Smooth muscle cell (in vitro differentiated cells): ENCODE measurements around the gene ZBTB42. TPM values are rescaled to one million over a fixed set of nuclear protein-coding genes. Genes with fewer than 3 reads are reported as not detected.

Experiments
- DNase-seq: peaks from one replicate; lab custom pipeline; 2025; ENCODE audit not compliant: unreplicated experiment; lab: John Stamatoyannopoulos, UW
- H2AFZ ChIP-seq: fragments of 200-600 bp; sonication (generic); 2 replicates; pipeline ENCODE4 v1.6.0; 2016; ENCODE audit warnings: antibody characterized with exemption, low read depth, mild to moderate bottlenecking
- H3F3A ChIP-seq: fragments of 200-600 bp; sonication (generic); 2 replicates; pipeline ENCODE4 v1.6.0; 2017; ENCODE audit warnings: antibody characterized with exemption, low read depth
- H3K27ac ChIP-seq: fragments of 200-600 bp; sonication (generic); 2 replicates; pipeline ENCODE4 v1.5.1; 2016; ENCODE audit warnings: low read depth, mild to moderate bottlenecking
- H3K27me3 ChIP-seq: fragments of 200-600 bp; sonication (generic); 2 replicates; pipeline ENCODE4 v1.6.1; 2016; ENCODE audit warnings: low read depth, mild to moderate bottlenecking
- H3K36me3 ChIP-seq: fragments of 200-600 bp; sonication (generic); 2 replicates; pipeline ENCODE4 v1.5.1; 2016; ENCODE audit warnings: low read depth
- H3K4me1 ChIP-seq: fragments of 200-600 bp; sonication (generic); 2 replicates; pipeline ENCODE4 v1.5.1; 2016; ENCODE audit warnings: low read depth
- H3K4me2 ChIP-seq: fragments of 200-600 bp; sonication (generic); 2 replicates; pipeline ENCODE4 v1.6.0; 2016; ENCODE audit warnings: mild to moderate bottlenecking
- H3K4me3 ChIP-seq: fragments of 200-600 bp; sonication (generic); 2 replicates; pipeline ENCODE4 v1.5.1; 2016; ENCODE audit warnings: mild to moderate bottlenecking
- H3K79me2 ChIP-seq: fragments of 200-600 bp; sonication (generic); 2 replicates; pipeline ENCODE4 v1.6.0; 2016; ENCODE audit warnings: low read depth, mild to moderate bottlenecking
- H3K9ac ChIP-seq: fragments of 200-600 bp; sonication (generic); 2 replicates; pipeline ENCODE4 v1.6.0; 2016; ENCODE audit warnings: low read depth
- H3K9me3 ChIP-seq: fragments of 200-600 bp; sonication (generic); replicated peaks from 2 replicates; pipeline ENCODE4 v1.5.1; 2016; ENCODE audit warnings: low read depth
- H4K20me1 ChIP-seq: fragments of 200-600 bp; sonication (generic); 2 replicates; pipeline ENCODE4 v1.6.0; 2016; ENCODE audit warnings: low read depth
- CTCF ChIP-seq: fragments of 200-600 bp; sonication (generic); IDR thresholded peaks from 2 replicates; pipeline ENCODE4 v1.5.1; 2017; ENCODE audit warnings: borderline replicate concordance, mild to moderate bottlenecking, antibody characterized with exemption; ENCODE audit not compliant: insufficient read depth, poor library complexity, severe bottlenecking
- WGBS: methylation state at CpG from one replicate; pipeline ENCODE4 v1.1.7; 2016; ENCODE audit warnings: low lambda C conversion rate; 5-methylcytosine and 5-hydroxymethylcytosine counted together
- polyA plus RNA-seq: library from polyadenylated mRNA; unstranded; fragments of >200 nt; fragmentation: Nextera tagmentation; extraction: Ambion mirVana; gene quantifications from 2 replicates; pipeline ENCODE4 v1.2.1, GENCODE V29; 2016
- total RNA-seq: library from RNA; depleted of rRNA; stranded (reverse); fragments of >200 nt; gene quantifications from 2 replicates; pipeline ENCODE4 v1.2.3, GENCODE V29; 2014

ZBTB42 gene
- total and polyA plus RNA-seq, 2 experiments from 2014 or later, result 0.72 to 1.6 TPM

DNA sequence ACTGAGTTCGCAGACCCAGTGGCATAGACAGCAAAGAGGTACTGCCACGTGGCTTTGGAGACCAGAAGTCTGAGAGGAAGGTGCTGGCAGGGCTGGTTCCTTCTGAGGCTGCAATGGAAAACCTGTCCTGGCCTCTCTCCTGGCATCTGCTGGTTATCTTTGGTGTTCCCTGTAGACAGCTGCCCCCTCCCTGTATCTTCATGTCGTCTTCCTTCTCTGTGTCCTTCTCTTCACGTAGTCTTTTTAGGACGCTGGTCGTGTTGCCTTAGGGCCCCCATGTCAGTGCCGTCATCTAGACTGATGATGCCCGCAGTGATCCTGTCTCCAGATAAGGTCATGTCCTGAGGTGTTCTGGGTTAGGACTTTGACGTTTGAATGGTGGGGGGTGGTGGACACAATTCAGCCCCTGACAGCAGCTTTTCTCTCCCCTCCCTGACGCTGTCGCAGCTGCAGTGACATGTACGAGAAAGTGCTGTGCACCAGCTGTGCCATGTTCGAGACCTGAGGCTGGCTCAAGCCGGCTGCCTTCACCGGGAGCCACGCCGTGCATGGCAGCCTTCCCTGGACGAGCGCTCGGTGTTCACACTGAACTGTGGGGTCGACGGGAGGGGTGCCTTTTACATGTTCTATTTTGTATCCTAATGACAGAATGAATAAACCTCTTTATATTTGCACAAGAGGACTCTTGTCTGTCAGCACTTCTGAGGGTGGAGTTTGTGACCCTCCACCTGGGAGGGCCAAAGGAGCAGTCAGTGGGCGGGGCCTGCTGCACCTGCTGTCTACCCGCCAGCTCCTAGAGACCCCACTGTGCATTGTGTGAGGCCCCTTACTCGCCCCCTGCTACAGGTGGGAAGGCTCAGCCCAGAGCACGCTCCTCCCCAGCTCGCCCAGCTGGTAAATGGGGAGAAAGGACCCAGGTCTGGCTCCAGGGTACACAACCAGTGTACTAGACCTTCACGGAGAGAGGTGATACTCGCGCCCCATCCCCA, 41.6 kb upstream of the ZBTB42 start:
- Histone ChIP-seq H3K9ac (no peak overlapping the region), H3K9me3 (no peaks in the 10 kb centered on the region), H3K27ac (no peak overlapping the region), H3K79me2 (peaks cover 22% of the 10 kb centered on the region), H3K36me3 (no peaks in the 10 kb centered on the region), H3K4me3 (no peak overlapping the region), H3K4me1 (peaks cover 2% of the 10 kb centered on the region), H4K20me1 (peaks cover 63% of the 10 kb centered on the region), H3K27me3 (no peaks in the 10 kb centered on the region), H3K4me2 (no peak overlapping the region), H2AFZ (no peak overlapping the region), H3F3A (no peaks in the 10 kb centered on the region)
- 95% methylated on average over 30 of the region's 30 CpGs for WGBS
- no peak for TF ChIP-seq CTCF
- no peak for DNase-seq

DNA sequence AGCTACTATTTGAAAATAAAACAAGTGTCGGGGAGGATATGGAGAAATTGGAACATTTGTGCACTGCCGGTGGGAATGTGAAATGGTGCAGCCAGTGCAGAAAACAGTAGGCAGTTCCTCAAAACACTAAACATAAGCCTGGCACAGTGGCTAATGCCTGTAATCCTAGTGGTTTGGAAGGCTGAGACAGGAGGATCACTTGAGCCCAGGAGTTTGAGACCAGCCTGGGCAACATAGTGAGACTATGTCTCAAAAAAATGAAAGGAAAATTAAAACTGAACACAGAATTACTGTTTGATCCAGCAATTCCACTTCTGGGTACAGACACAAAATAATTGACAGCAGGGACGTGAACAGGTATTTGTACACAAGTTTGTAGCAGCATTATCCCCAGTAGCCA, 35.4 kb upstream of the ZBTB42 start:
- Histone ChIP-seq H3K9me3 (no peaks in the 10 kb centered on the region), H2AFZ (no peak overlapping the region), H3K4me2 (no peak overlapping the region), H3K4me1 (peaks cover 5% of the 10 kb centered on the region), H3F3A (peaks cover 5% of the 10 kb centered on the region), H3K79me2 (no peaks in the 10 kb centered on the region), H3K36me3 (no peaks in the 10 kb centered on the region), H3K27me3 (no peaks in the 10 kb centered on the region), H3K27ac (no peak overlapping the region), H3K4me3 (no peak overlapping the region), H4K20me1 (peaks cover 3% of the 10 kb centered on the region), H3K9ac (no peak overlapping the region)
- no peak for TF ChIP-seq CTCF
- no peak for DNase-seq
- 94% methylated on average over 3 of the region's 3 CpGs for WGBS

DNA sequence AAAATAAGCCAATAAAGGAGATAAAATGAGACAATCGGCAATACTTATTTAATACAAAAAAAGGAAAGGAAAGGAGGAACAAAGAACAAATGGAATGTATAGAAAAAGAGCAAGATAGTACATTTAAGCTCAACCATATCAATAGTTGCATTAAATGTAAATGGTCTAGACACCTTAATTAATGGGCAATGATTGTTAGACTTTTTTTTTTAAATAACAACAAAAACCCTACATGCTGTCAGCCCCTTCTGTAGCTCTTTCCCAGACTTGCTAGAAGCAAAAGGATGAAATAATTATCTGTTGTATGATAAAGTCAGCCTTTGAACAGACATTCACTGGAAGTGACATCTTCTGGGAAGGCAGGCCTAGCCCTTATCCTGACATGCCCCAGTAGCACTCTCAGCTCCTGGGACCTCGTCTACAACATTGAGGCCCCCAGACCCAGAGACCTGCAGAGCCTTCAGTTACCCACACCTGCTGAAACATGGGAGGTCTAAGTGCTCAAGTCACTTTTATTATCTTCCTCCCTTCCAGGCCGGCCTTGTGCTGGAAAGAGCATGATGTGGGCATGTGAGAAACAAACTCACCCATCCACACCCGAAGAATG, 34.5 kb upstream of the ZBTB42 start:
- H3K4me1 ChIP-seq, result peaks cover 5% of the 10 kb centered on the region

More for the DNA sequence above, 34.5 kb upstream of the ZBTB42 start:
- Histone ChIP-seq H2AFZ (no peak overlapping the region), H4K20me1 (no peaks in the 10 kb centered on the region), H3K36me3 (no peaks in the 10 kb centered on the region), H3K4me2 (no peak overlapping the region), H3F3A (peaks cover 5% of the 10 kb centered on the region), H3K27me3 (no peaks in the 10 kb centered on the region), H3K27ac (no peak overlapping the region), H3K79me2 (no peaks in the 10 kb centered on the region), H3K9me3 (no peaks in the 10 kb centered on the region), H3K9ac (no peak overlapping the region), H3K4me3 (no peak overlapping the region)
- TF ChIP-seq CTCF, result no peak
- DNase-seq, result no peak
- 91% methylated on average over 4 of the region's 4 CpGs for WGBS
